ENCODE measurements around the gene LDB1. TPM values are rescaled to one million over a fixed set of nuclear protein-coding genes. Genes with fewer than 3 reads are reported as not detected.

LDB1 gene
- total and polyA plus RNA-seq, 5 donors from 2014 or later = 18.1 to 120 (median 27.6) TPM

- no peak overlapping the region for H3K27ac ChIP-seq (ENCODE audit: insufficient read depth, low read length, poor library complexity, severe bottlenecking)
These were observed 21.5 kb upstream of the LDB1 start for GRCh38 chr10:102141583-102142107.

GRCh38 chr10:102140913-102141540 lies 20.9 kb upstream of the LDB1 start:
- H3K36me3 ChIP-seq (ENCODE audit: control insufficient read depth, insufficient read depth, low read length) = peaks cover 65% of the 10 kb centered on the region
- H3K4me3 ChIP-seq (ENCODE audit: low read depth, low read length) = no peak overlapping the region
- H3K27ac Mint-ChIP-seq = peak overlapping the region in 1 of 3 donors; percentile 43
- DNase-seq = no peak
- H3K36me3 Mint-ChIP-seq = peaks cover 31% of the 10 kb centered on the region
- peaks cover 2 to 18% (median 8%) of the 10 kb centered on the region in 4 donors for H3K4me1 Mint-ChIP-seq
- H3K27ac ChIP-seq (ENCODE audit: insufficient read depth, low read length, poor library complexity, severe bottlenecking) = no peak overlapping the region
- H3K27me3 Mint-ChIP-seq = no peaks in the 10 kb centered on the region
- H3K9me3 ChIP-seq (ENCODE audit: control insufficient read depth in 2 of 2, low read length in 2 of 2) = no peaks in the 10 kb centered on the region
- no peaks in the 10 kb centered on the region for H3K9me3 Mint-ChIP-seq
- ATAC-seq (ENCODE audit: low read depth in 2 of 2) = no peak
- no peak overlapping the region for H3K4me3 Mint-ChIP-seq
- H3K27me3 ChIP-seq (ENCODE audit: control insufficient read depth, insufficient read depth, low read length) = no peaks in the 10 kb centered on the region
- peaks cover 14% of the 10 kb centered on the region for H3K4me1 ChIP-seq (ENCODE audit: control insufficient read depth, insufficient read depth, low read length, poor library complexity, severe bottlenecking)

More at GRCh38 chr10:102141583-102142107, 21.5 kb upstream of the LDB1 start:
- peaks cover 0 to 14% (median 7%) of the 10 kb centered on the region in 4 donors for H3K4me1 Mint-ChIP-seq
- Histone ChIP-seq H3K36me3 (ENCODE audit: control insufficient read depth, insufficient read depth, low read length) (peaks cover 70% of the 10 kb centered on the region), H3K4me1 (ENCODE audit: control insufficient read depth, insufficient read depth, low read length, poor library complexity, severe bottlenecking) (peaks cover 9% of the 10 kb centered on the region), H3K27me3 (ENCODE audit: control insufficient read depth, insufficient read depth, low read length) (no peaks in the 10 kb centered on the region), H3K9me3 (ENCODE audit: control insufficient read depth in 2 of 2, low read length in 2 of 2) (no peaks in the 10 kb centered on the region), H3K4me3 (ENCODE audit: low read depth, low read length) (no peak overlapping the region)
- peaks cover 32% of the 10 kb centered on the region for H3K36me3 Mint-ChIP-seq
- H3K27me3 Mint-ChIP-seq = no peaks in the 10 kb centered on the region
- no peak overlapping the region for H3K4me3 Mint-ChIP-seq
- DNase-seq (no peak), ATAC-seq (ENCODE audit: low read depth in 2 of 2) (no peak)
- H3K27ac Mint-ChIP-seq = no peak overlapping the region
- no peaks in the 10 kb centered on the region for H3K9me3 Mint-ChIP-seq

- Histone ChIP-seq H3K27ac (ENCODE audit: insufficient read depth, low read length, poor library complexity, severe bottlenecking) (no peak overlapping the region), H3K36me3 (ENCODE audit: control insufficient read depth, insufficient read depth, low read length) (peaks cover 63% of the 10 kb centered on the region), H3K9me3 (ENCODE audit: control insufficient read depth in 2 of 2, low read length in 2 of 2) (no peaks in the 10 kb centered on the region), H3K4me3 (ENCODE audit: low read depth, low read length) (no peak overlapping the region), H3K27me3 (ENCODE audit: control insufficient read depth, insufficient read depth, low read length) (no peaks in the 10 kb centered on the region), H3K4me1 (ENCODE audit: control insufficient read depth, insufficient read depth, low read length, poor library complexity, severe bottlenecking) (peaks cover 21% of the 10 kb centered on the region)
- Mint-ChIP-seq H3K27me3 (no peaks in the 10 kb centered on the region), H3K4me3 (peak overlapping the region in 1 of 4 donors; percentile 3), H3K36me3 (peaks cover 31% of the 10 kb centered on the region), H3K9me3 (no peaks in the 10 kb centered on the region), H3K4me1 (peaks cover 4 to 26% (median 13%) of the 10 kb centered on the region in 4 donors), H3K27ac (no peak overlapping the region)
- no peak for DNase-seq
- no peak for ATAC-seq (ENCODE audit: low read depth in 2 of 2)
These were observed 20.1 kb upstream of the LDB1 start for GRCh38 chr10:102140218-102140617.

GRCh38 chr10:102139281-102140110 lies 19.3 kb upstream of the LDB1 start:
- Histone ChIP-seq H3K4me1 (ENCODE audit: control insufficient read depth, insufficient read depth, low read length, poor library complexity, severe bottlenecking) (peaks cover 28% of the 10 kb centered on the region), H3K4me3 (ENCODE audit: low read depth, low read length) (no peak overlapping the region), H3K27ac (ENCODE audit: insufficient read depth, low read length, poor library complexity, severe bottlenecking) (no peak overlapping the region), H3K9me3 (ENCODE audit: control insufficient read depth in 2 of 2, low read length in 2 of 2) (no peaks in the 10 kb centered on the region), H3K36me3 (ENCODE audit: control insufficient read depth, insufficient read depth, low read length) (peaks cover 59% of the 10 kb centered on the region), H3K27me3 (ENCODE audit: control insufficient read depth, insufficient read depth, low read length) (no peaks in the 10 kb centered on the region)
- Mint-ChIP-seq H3K4me3 (peak overlapping the region in 1 of 4 donors; percentile 4), H3K27ac (peak overlapping the region in 1 of 3 donors; percentile 58), H3K4me1 (peaks cover 4 to 33% (median 20%) of the 10 kb centered on the region in 4 donors), H3K9me3 (no peaks in the 10 kb centered on the region), H3K36me3 (peaks cover 31% of the 10 kb centered on the region), H3K27me3 (no peaks in the 10 kb centered on the region)
- no peak for DNase-seq
- ATAC-seq (ENCODE audit: low read depth in 2 of 2) = no peak

GRCh38 chr10:102135956-102136526 lies 15.9 kb upstream of the LDB1 start:
- Mint-ChIP-seq H3K27ac (peak overlapping the region; percentile 73 to 91 (median 89)), H3K27me3 (no peaks in the 10 kb centered on the region), H3K4me1 (peaks cover 0 to 51% (median 31%) of the 10 kb centered on the region in 4 donors), H3K36me3 (peaks cover 14% of the 10 kb centered on the region), H3K9me3 (no peaks in the 10 kb centered on the region), H3K4me3 (peak overlapping the region; percentile 22 to 72 (median 60))
- Histone ChIP-seq H3K4me3 (ENCODE audit: low read depth, low read length) (no peak overlapping the region), H3K27me3 (ENCODE audit: control insufficient read depth, insufficient read depth, low read length) (no peaks in the 10 kb centered on the region), H3K36me3 (ENCODE audit: control insufficient read depth, insufficient read depth, low read length) (peaks cover 37% of the 10 kb centered on the region), H3K9me3 (ENCODE audit: control insufficient read depth in 2 of 2, low read length in 2 of 2) (no peaks in the 10 kb centered on the region), H3K27ac (ENCODE audit: insufficient read depth, low read length, poor library complexity, severe bottlenecking) (no peak overlapping the region), H3K4me1 (ENCODE audit: control insufficient read depth, insufficient read depth, low read length, poor library complexity, severe bottlenecking) (peaks cover 43% of the 10 kb centered on the region)
- ATAC-seq (ENCODE audit: low read depth in 2 of 2) (no peak), DNase-seq (no peak)

GRCh38 chr10:102134416-102134815 lies 14.2 kb upstream of the LDB1 start:
- H3K36me3 Mint-ChIP-seq = peaks cover 10% of the 10 kb centered on the region
- DNase-seq (no peak), ATAC-seq (ENCODE audit: low read depth in 2 of 2) (no peak)
- H3K27ac ChIP-seq (ENCODE audit: insufficient read depth, low read length, poor library complexity, severe bottlenecking) = peak overlapping the region; percentile 88
- peaks cover 43% of the 10 kb centered on the region for H3K4me1 ChIP-seq (ENCODE audit: control insufficient read depth, insufficient read depth, low read length, poor library complexity, severe bottlenecking)
- H3K27me3 Mint-ChIP-seq = no peaks in the 10 kb centered on the region
- no peaks in the 10 kb centered on the region for H3K9me3 Mint-ChIP-seq
- H3K36me3 ChIP-seq (ENCODE audit: control insufficient read depth, insufficient read depth, low read length) = peaks cover 21% of the 10 kb centered on the region
- no peaks in the 10 kb centered on the region for H3K27me3 ChIP-seq (ENCODE audit: control insufficient read depth, insufficient read depth, low read length)
- H3K27ac Mint-ChIP-seq = peak overlapping the region in 2 of 3 donors; percentile 95 to 98
- H3K4me1 Mint-ChIP-seq = peaks cover 0 to 49% (median 31%) of the 10 kb centered on the region in 4 donors
- H3K4me3 Mint-ChIP-seq = peak overlapping the region; percentile 94 to 99 (median 99)
- H3K4me3 ChIP-seq (ENCODE audit: low read depth, low read length) = peak overlapping the region; percentile 77
- no peaks in the 10 kb centered on the region for H3K9me3 ChIP-seq (ENCODE audit: control insufficient read depth in 2 of 2, low read length in 2 of 2)

- peak overlapping the region; percentile 99 to 100 (median 99) for H3K4me3 Mint-ChIP-seq
These were observed 13.4 kb upstream of the LDB1 start for GRCh38 chr10:102133373-102134195.

More at GRCh38 chr10:102133373-102134195, 13.4 kb upstream of the LDB1 start:
- Mint-ChIP-seq H3K9me3 (no peaks in the 10 kb centered on the region), H3K36me3 (peaks cover 3% of the 10 kb centered on the region), H3K27me3 (no peaks in the 10 kb centered on the region), H3K27ac (peak overlapping the region; percentile 88 to 98 (median 98)), H3K4me1 (peaks cover 0 to 49% (median 30%) of the 10 kb centered on the region in 4 donors)
- H3K9me3 ChIP-seq (ENCODE audit: control insufficient read depth in 2 of 2, low read length in 2 of 2) = no peaks in the 10 kb centered on the region
- H3K36me3 ChIP-seq (ENCODE audit: control insufficient read depth, insufficient read depth, low read length) = peaks cover 12% of the 10 kb centered on the region
- peak overlapping the region; percentile 88 for H3K27ac ChIP-seq (ENCODE audit: insufficient read depth, low read length, poor library complexity, severe bottlenecking)
- peaks cover 43% of the 10 kb centered on the region for H3K4me1 ChIP-seq (ENCODE audit: control insufficient read depth, insufficient read depth, low read length, poor library complexity, severe bottlenecking)
- H3K27me3 ChIP-seq (ENCODE audit: control insufficient read depth, insufficient read depth, low read length) = no peaks in the 10 kb centered on the region
- DNase-seq (peak in 2 of 3 donors; percentile 26 to 53), ATAC-seq (ENCODE audit: low read depth in 2 of 2) (no peak)
- H3K4me3 ChIP-seq (ENCODE audit: low read depth, low read length) = peak overlapping the region; percentile 94

Measured in CD4-positive, CD25-positive, alpha-beta regulatory T cell (primary cell).